ENCODE results near the gene THAP8. TPM values are rescaled to one million over a fixed set of nuclear protein-coding genes. Genes with fewer than 3 reads are reported as not detected.
A peak's percentile ranks its signal among the peaks of the same experiment; 100 is the strongest.

The THAP8 gene
- total and polyA plus RNA-seq, 2 of the 4 experiments (the other 2 are of a cell fraction): 1.8 to 5.9 TPM

DNA sequence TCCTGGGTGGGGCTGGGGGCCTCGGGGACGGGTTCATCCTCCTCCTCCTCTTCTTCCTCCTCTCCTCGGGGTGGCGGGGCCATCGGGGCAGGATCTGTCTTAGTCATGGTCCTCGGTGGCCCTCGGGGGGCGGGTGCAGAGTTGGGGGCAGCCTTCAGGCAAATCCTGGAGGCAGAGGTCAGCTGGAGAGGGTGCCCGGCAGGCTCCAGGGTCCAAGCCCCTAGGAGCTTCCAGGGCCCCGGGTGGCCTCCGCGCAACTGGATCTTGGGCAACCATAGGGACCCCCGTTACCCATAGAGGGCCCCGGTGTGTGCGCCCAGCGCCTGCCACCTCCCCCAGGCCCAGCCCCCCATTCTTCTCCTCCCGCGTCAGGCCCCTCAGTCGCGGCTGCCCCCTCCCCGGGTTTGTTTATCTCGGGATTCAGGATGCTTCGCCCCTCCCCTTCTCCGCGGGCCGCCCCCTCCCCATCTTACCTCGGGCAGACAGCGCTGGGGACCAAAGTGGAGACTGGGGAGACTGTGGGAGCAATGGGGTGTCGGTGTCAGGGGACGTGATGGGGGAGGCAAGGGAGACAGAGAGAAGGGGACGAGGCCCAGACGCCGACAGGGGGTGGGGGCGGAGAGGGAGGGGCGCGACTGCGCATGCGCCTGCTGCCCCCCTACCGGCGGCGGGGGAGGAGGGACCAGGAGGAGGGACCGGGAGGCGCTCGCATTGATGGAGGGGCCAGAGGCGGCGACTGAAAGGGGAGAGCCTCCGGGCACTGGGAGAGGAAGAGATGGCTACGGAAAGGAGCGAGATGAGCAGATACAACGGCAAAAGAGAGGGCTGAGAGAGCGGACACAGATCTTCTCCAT lies 21.6 kb downstream of the THAP8 start, which contains the start of gene CLIP3:
CLIP3 (minus strand) TSS at position 623 of the 854 bp plus-strand sequence; CDS start at position 107, 516 bp downstream.
- no peaks in the 10 kb centered on the region for H3K9me3 ChIP-seq (ENCODE audit: control insufficient read depth, insufficient read depth, low read length)
- H3K14ac ChIP-seq (replicated peaks; ENCODE audit: low read depth, low read length): peak within 1 kb of the TSS; percentile 98
- no peak for TF ChIP-seq CHD1 (IDR thresholded peaks at IDR 0.05; ENCODE audit: low read depth, low read length)
- TF ChIP-seq, protein P1, sequence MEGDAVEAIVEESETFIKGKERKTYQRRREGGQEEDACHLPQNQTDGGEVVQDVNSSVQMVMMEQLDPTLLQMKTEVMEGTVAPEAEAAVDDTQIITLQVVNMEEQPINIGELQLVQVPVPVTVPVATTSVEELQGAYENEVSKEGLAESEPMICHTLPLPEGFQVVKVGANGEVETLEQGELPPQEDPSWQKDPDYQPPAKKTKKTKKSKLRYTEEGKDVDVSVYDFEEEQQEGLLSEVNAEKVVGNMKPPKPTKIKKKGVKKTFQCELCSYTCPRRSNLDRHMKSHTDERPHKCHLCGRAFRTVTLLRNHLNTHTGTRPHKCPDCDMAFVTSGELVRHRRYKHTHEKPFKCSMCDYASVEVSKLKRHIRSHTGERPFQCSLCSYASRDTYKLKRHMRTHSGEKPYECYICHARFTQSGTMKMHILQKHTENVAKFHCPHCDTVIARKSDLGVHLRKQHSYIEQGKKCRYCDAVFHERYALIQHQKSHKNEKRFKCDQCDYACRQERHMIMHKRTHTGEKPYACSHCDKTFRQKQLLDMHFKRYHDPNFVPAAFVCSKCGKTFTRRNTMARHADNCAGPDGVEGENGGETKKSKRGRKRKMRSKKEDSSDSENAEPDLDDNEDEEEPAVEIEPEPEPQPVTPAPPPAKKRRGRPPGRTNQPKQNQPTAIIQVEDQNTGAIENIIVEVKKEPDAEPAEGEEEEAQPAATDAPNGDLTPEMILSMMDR (conservative IDR thresholded peaks at IDR 0.05; ENCODE audit: low read depth, low read length): no peak
- TF ChIP-seq MAZ (IDR thresholded peaks at IDR 0.05; ENCODE audit: borderline replicate concordance, low read depth, low read length): peak; percentile 92
- peak; percentile 96 for ATAC-seq (ENCODE audit: low read depth)
- DNase-seq: peak; percentile 62
- no CpG with 5 or more reads among the region's 51 CpGs for WGBS, 2 experiments (ENCODE audit: extremely low coverage in 2 of 2, insufficient read length in 1 of 2)
- intact Hi-C loops (cut with micrococcal nuclease): no loop called here
- ChIA-PET POLR2A (ENCODE audit: unreplicated experiment) (no interaction called here), CTCF (no interaction called here)
- dilution Hi-C loops (cut with HindIII; ENCODE audit: low sequenced_read_pairs, unreplicated experiment): no loop called here
- H3K4ac ChIP-seq (ENCODE audit: low read depth, low read length): peak within 1 kb of the TSS; percentile 96
- no peaks in the 10 kb centered on the region for H3K27me3 ChIP-seq (ENCODE audit: control insufficient read depth, insufficient read depth, low read length)
- H3K79me1 ChIP-seq (ENCODE audit: low read depth in 1 of 2, low read length in 2 of 2): peaks cover 0 to 28% of the 10 kb centered on the region in 2 experiments; a peak in 3 of 4 replicates
- H3K23ac ChIP-seq (ENCODE audit: low read depth, low read length): peak within 1 kb of the TSS; percentile 90
- H2AK5ac ChIP-seq (ENCODE audit: low read depth, low read length): peak within 1 kb of the TSS; percentile 99
- H2AK9ac ChIP-seq (replicated peaks; ENCODE audit: low read depth, low read length, poor library complexity): peak within 1 kb of the TSS; percentile 92
- in situ Hi-C loops (cut with MboI; ENCODE audit: low sequenced_read_pairs): no loop called here
- peak within 1 kb of the TSS; percentile 89 to 97 for H4K8ac ChIP-seq (ENCODE audit: low read depth in 2 of 2, low read length in 2 of 2)
- BruUV-seq (replicated peaks): no TSS peak
- no peak within 1 kb of the TSS for H2BK20ac ChIP-seq (ENCODE audit: low read depth, low read length)
- peak within 1 kb of the TSS; percentile 96 for H3K27ac ChIP-seq (ENCODE audit: insufficient read depth, low read length)
- peak within 1 kb of the TSS; percentile 80; the same call in 1 of the 2 replicates for H2BK120ac ChIP-seq (ENCODE audit: low read depth, low read length)
- no peaks in the 10 kb centered on the region; the same call in 1 of the 2 replicates for H4K20me1 ChIP-seq (ENCODE audit: insufficient read depth, low read length)
- H3K4me2 ChIP-seq (ENCODE audit: low read depth, low read length): peak within 1 kb of the TSS; percentile 97
- H4K91ac ChIP-seq (ENCODE audit: insufficient read depth, low read depth, low read length): peak within 1 kb of the TSS; percentile 88
- peaks cover 15% of the 10 kb centered on the region for H3K36me3 ChIP-seq (ENCODE audit: control insufficient read depth, insufficient read depth, low read length)
- peak within 1 kb of the TSS; percentile 98 for H3K9ac ChIP-seq (ENCODE audit: low read depth, low read length)
- peak within 1 kb of the TSS; percentile 94 for H2AFZ ChIP-seq (replicated peaks; ENCODE audit: low read length, poor library complexity)
- peak within 1 kb of the TSS; percentile 91 for H2BK5ac ChIP-seq (ENCODE audit: low read depth, low read length, poor library complexity, severe bottlenecking)
- H3K18ac ChIP-seq (ENCODE audit: low read depth, low read length): peak within 1 kb of the TSS; percentile 94
- peaks cover 5% of the 10 kb centered on the region; the same call in 1 of the 2 replicates for H3K4me1 ChIP-seq (ENCODE audit: control insufficient read depth, insufficient read depth, low read length)
- H3K56ac ChIP-seq (ENCODE audit: extremely low read depth, insufficient read depth, low read length): peak within 1 kb of the TSS; percentile 8; the same call in 1 of the 2 replicates
- no peak within 1 kb of the TSS for H2BK15ac ChIP-seq (ENCODE audit: low read depth, low read length)
- peak within 1 kb of the TSS; percentile 99 for H3K4me3 ChIP-seq (ENCODE audit: insufficient read depth, low read depth, low read length)
- H4K5ac ChIP-seq (ENCODE audit: low read depth, low read length): peak within 1 kb of the TSS; percentile 95
- H3K9me1 ChIP-seq (ENCODE audit: insufficient read depth, low read length): 0 out of 2 replicates have a peak, but pooled peaks cover 2% of the 10 kb centered on the region
